Osteoblast (primary cell): Measurements from ENCODE around the gene NID1. TPM values are rescaled to one million over a fixed set of nuclear protein-coding genes. Genes with fewer than 3 reads are reported as not detected.

ENCODE experiments used
- small RNA-seq: library from RNA; depleted of rRNA; stranded (forward); fragments of <200 nt; gene quantifications from one replicate; pipeline ENCODE3, GENCODE V24; 2012
- total RNA-seq: library from RNA; depleted of rRNA; stranded (reverse); fragments of >200 nt; gene quantifications from 2 replicates; pipeline ENCODE4 v1.2.3, GENCODE V29; 2012

NID1 gene
- total RNA-seq, 1 donor: 40.2 TPM

Small RNAs within 50 kb of the gene (small RNA-seq; reads per million reads assigned to genes)
- gene RF00019: not detected

Other genes with a start within 250 kb of the NID1 start
- 63.0 and 86.0 TPM in 2 replicates for gene LYST, start 198.2 kb downstream of the NID1 start, total RNA-seq
- 23.5 and 28.9 TPM in 2 replicates for gene GPR137B, start 77.4 kb upstream of the NID1 start, total RNA-seq
- gene ERO1B, start 216.9 kb upstream of the NID1 start, total RNA-seq: 2.9 and 4.7 TPM in 2 replicates